HEK293 (cell line): Measurements from ENCODE around the gene MCTP1.

ENCODE experiments used
- CTCF ChIA-PET: fragments of 350-600 bp; formaldehyde crosslinking; extraction: SDS; loops from one replicate; lab custom pipeline; 2021; ENCODE audit warnings: antibody characterized with exemption; lab: Yijun Ruan, JAX
- POLR2A ChIA-PET: fragments of 300-600 bp; formaldehyde crosslinking; extraction: SDS; loops from one replicate; lab custom pipeline; 2020; ENCODE audit warnings: antibody characterized with exemption, inconsistent platforms; lab: Yijun Ruan, JAX
- H3K27ac ChIP-seq: fragments of 200-500 bp; sonication (Bioruptor generic); 2 replicates; pipeline ENCODE4 v1.5.1; 2014; ENCODE audit warnings: low read depth, low read length, control low read depth, inconsistent platforms; ENCODE audit errors: extremely low read depth
- H3K36me3 ChIP-seq, 2 experiments: fragments of 200-500 bp in 1 of 2; sonication (Bioruptor generic) in 1 of 2; 1 replicate in 1 of 2; 2 replicates in 1 of 2; pipeline ENCODE4 v1.5.1; 2014 to 2017; ENCODE audit warnings: inconsistent platforms in 2 of 2, low read length in 2 of 2; ENCODE audit not compliant: control insufficient read depth in 2 of 2, insufficient read depth in 1 of 2
- H3K4me1 ChIP-seq: fragments of 200-500 bp; sonication (Bioruptor generic); 2 replicates; pipeline ENCODE4 v1.5.1; 2014; ENCODE audit warnings: mild to moderate bottlenecking, low read length, inconsistent platforms; ENCODE audit not compliant: control insufficient read depth, insufficient read depth
- H3K4me3 ChIP-seq: 2 replicates; pipeline ENCODE4 v1.5.1; 2011; ENCODE audit warnings: low read depth, mild to moderate bottlenecking, control low read depth, low read length, moderate library complexity
- H3K9me3 ChIP-seq: fragments of 200-500 bp; sonication (Bioruptor generic); 2 replicates; pipeline ENCODE4 v1.5.1; 2014; ENCODE audit warnings: low read depth, low read length, inconsistent platforms; ENCODE audit not compliant: control insufficient read depth, insufficient read depth
- INSM2 ChIP-seq: fragments of 450-650 bp; formaldehyde crosslinking; IDR thresholded peaks from 2 replicates; pipeline ENCODE4 v1.5.1; 2016; ENCODE audit warnings: missing biosample characterization, missing genetic modification characterization
- KLF16 ChIP-seq: fragments of 450-650 bp; formaldehyde crosslinking; IDR thresholded peaks from 2 replicates; pipeline ENCODE4 v1.5.1; 2017; ENCODE audit warnings: missing biosample characterization, missing genetic modification characterization
- PRDM10 ChIP-seq: fragments of 450-650 bp; formaldehyde crosslinking; IDR thresholded peaks from 2 replicates; pipeline ENCODE4 v1.5.1; 2016; ENCODE audit warnings: missing biosample characterization, missing genetic modification characterization
- SP3 ChIP-seq: fragments of 450-650 bp; formaldehyde crosslinking; IDR thresholded peaks from 2 replicates; pipeline ENCODE4 v1.5.1; 2016; ENCODE audit warnings: missing biosample characterization, missing genetic modification characterization
- YY1 ChIP-seq: fragments of 450-650 bp; formaldehyde crosslinking; IDR thresholded peaks from 2 replicates; pipeline ENCODE4 v1.5.1; 2018; ENCODE audit warnings: missing biosample characterization, missing genetic modification characterization
- ZBTB7A ChIP-seq: fragments of 450-650 bp; formaldehyde crosslinking; IDR thresholded peaks from 2 replicates; pipeline ENCODE4 v1.5.1; 2016; ENCODE audit warnings: low read depth, missing biosample characterization, missing genetic modification characterization
- ZNF121 ChIP-seq: fragments of 450-650 bp; formaldehyde crosslinking; IDR thresholded peaks from 2 replicates; pipeline ENCODE4 v1.5.1; 2016; ENCODE audit warnings: missing biosample characterization, missing genetic modification characterization
- ZNF280D ChIP-seq: fragments of 450-650 bp; formaldehyde crosslinking; IDR thresholded peaks from 2 replicates; pipeline ENCODE4 v1.5.1; 2016; ENCODE audit warnings: missing biosample characterization, missing genetic modification characterization
- ZNF626 ChIP-seq: fragments of 450-650 bp; sonication (Bioruptor Pico); formaldehyde crosslinking; IDR thresholded peaks from 2 replicates; pipeline ENCODE4 v1.5.1; 2018; ENCODE audit warnings: missing biosample characterization, missing genetic modification characterization, inconsistent platforms
- ZNF654 ChIP-seq: fragments of 450-650 bp; formaldehyde crosslinking; IDR thresholded peaks from 2 replicates; pipeline ENCODE4 v1.5.1; 2016; ENCODE audit warnings: low read depth, missing biosample characterization, missing genetic modification characterization
- ZNF658 ChIP-seq: fragments of 450-650 bp; formaldehyde crosslinking; IDR thresholded peaks from 2 replicates; pipeline ENCODE4; 2016; ENCODE audit warnings: missing biosample characterization, missing genetic modification characterization
- ZNF701 ChIP-seq: fragments of 450-650 bp; formaldehyde crosslinking; IDR thresholded peaks from 2 replicates; pipeline ENCODE4 v1.5.1; 2016; ENCODE audit warnings: missing biosample characterization, missing genetic modification characterization
- ZNF707 ChIP-seq: fragments of 450-650 bp; formaldehyde crosslinking; IDR thresholded peaks from 2 replicates; pipeline ENCODE4 v1.5.1; 2016; ENCODE audit warnings: missing biosample characterization, missing genetic modification characterization
- ZNF777 ChIP-seq: fragments of 450-650 bp; formaldehyde crosslinking; IDR thresholded peaks from 2 replicates; pipeline ENCODE4 v1.5.1; 2017; ENCODE audit warnings: missing biosample characterization, missing genetic modification characterization, borderline replicate concordance
- TF ChIP-seq, protein P1 (sequence below): fragments of 450-650 bp; formaldehyde crosslinking; IDR thresholded peaks from 2 replicates; pipeline ENCODE4 v1.5.1; 2016; ENCODE audit warnings: missing biosample characterization, missing genetic modification characterization

Gene MCTP1

DNA sequence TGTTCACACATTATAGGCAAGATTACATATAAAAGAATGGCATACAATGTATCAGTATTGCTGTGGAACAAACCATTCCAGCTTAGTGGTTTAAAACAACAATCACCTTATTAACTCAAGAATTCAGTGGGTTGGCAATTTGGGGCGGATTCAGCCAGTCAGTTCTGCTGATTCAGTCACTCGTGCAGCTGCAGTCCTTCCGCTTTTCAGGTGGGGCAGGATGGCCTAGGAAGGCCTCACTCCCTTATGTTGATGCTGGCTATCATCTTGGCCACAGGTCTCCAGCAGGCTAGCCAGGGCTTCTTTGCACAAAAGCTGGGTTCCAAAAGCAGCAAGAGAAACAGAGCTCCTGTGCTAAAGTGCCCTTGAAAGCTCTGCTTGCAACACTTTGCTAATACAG lies 150.6 kb downstream of the MCTP1 start:
- no peak overlapping the region for H3K4me3 ChIP-seq
- TF ChIP-seq ZNF280D (tag by site-specific recombination) (no peak), ZNF626 (no peak), KLF16 (no peak), ZBTB7A (tag by site-specific recombination) (no peak), PRDM10 (tag by site-specific recombination) (no peak), ZNF658 (tag by site-specific recombination) (no peak), ZNF654 (tag by site-specific recombination) (no peak), ZNF701 (tag by site-specific recombination) (no peak)
- TF ChIP-seq, all 188 proteins: peak for 0
- H3K9me3 ChIP-seq, result no peaks in the 10 kb centered on the region
- ChIA-PET POLR2A (no interaction called here), CTCF (no interaction called here)
- no peaks in the 10 kb centered on the region for H3K36me3 ChIP-seq
- H3K4me1 ChIP-seq, result no peaks in the 10 kb centered on the region; the same call in 1 of the 2 replicates
- no peak overlapping the region for H3K27ac ChIP-seq

DNA sequence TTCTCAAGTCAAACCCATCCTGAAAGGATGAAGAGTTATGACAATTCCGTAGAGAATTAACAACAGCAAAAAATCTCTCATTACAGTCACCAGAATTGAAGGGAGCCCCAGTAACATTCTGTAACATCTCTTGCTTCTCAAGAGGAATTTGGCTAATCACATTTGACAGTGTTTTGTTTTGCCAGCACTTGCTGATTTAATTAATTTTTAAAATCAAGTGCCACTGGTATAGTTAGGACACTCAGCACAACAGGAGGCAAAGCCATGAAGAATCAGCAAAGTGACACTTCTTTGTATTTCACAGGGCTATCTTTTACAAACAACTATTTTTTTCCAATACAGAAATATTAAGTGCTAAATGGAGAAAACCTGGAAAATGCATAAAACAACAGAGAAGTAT lies 152.8 kb downstream of the MCTP1 start:
- Histone ChIP-seq H3K4me1 (no peaks in the 10 kb centered on the region; the same call in 1 of the 2 replicates), H3K27ac (no peak overlapping the region), H3K4me3 (no peak overlapping the region), H3K9me3 (no peaks in the 10 kb centered on the region), H3K36me3 (no peaks in the 10 kb centered on the region)
- POLR2A ChIA-PET, result no interaction called here
- TF ChIP-seq INSM2 (tag by site-specific recombination) (no peak), SP3 (tag by site-specific recombination) (no peak), YY1 (tag by site-specific recombination) (no peak), ZNF707 (tag by site-specific recombination) (no peak), ZNF777 (no peak)
- CTCF ChIA-PET, result no interaction called here

DNA sequence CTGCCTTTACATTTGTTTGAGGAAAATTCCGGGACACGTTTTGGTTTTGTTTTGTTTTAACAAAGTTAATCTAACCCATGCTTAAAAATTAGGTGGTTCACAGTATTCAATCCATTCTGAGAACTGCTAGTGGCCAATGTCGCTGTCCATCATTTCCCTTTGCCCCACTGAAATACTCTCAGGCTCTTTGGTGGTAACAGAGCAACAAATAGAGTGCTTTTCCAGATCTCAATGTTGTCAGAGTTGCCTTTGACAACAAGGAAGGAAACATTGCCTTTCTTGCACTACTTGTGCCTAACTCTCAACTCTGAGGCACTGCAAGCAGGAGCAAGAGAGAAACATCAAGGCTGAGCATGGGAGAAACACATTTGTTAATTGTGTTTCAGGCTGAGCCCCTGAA lies 154.0 kb downstream of the MCTP1 start:
- ChIA-PET CTCF (no interaction called here), POLR2A (no interaction called here)
- no peak overlapping the region for H3K27ac ChIP-seq
- no peak overlapping the region for H3K4me3 ChIP-seq
- no peaks in the 10 kb centered on the region for H3K9me3 ChIP-seq
- no peaks in the 10 kb centered on the region for H3K36me3 ChIP-seq
- H3K4me1 ChIP-seq, result no peaks in the 10 kb centered on the region; the same call in 1 of the 2 replicates
- TF ChIP-seq ZNF121 (tag by site-specific recombination), result no peak
- TF ChIP-seq, protein P1, sequence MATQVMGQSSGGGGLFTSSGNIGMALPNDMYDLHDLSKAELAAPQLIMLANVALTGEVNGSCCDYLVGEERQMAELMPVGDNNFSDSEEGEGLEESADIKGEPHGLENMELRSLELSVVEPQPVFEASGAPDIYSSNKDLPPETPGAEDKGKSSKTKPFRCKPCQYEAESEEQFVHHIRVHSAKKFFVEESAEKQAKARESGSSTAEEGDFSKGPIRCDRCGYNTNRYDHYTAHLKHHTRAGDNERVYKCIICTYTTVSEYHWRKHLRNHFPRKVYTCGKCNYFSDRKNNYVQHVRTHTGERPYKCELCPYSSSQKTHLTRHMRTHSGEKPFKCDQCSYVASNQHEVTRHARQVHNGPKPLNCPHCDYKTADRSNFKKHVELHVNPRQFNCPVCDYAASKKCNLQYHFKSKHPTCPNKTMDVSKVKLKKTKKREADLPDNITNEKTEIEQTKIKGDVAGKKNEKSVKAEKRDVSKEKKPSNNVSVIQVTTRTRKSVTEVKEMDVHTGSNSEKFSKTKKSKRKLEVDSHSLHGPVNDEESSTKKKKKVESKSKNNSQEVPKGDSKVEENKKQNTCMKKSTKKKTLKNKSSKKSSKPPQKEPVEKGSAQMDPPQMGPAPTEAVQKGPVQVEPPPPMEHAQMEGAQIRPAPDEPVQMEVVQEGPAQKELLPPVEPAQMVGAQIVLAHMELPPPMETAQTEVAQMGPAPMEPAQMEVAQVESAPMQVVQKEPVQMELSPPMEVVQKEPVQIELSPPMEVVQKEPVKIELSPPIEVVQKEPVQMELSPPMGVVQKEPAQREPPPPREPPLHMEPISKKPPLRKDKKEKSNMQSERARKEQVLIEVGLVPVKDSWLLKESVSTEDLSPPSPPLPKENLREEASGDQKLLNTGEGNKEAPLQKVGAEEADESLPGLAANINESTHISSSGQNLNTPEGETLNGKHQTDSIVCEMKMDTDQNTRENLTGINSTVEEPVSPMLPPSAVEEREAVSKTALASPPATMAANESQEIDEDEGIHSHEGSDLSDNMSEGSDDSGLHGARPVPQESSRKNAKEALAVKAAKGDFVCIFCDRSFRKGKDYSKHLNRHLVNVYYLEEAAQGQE (tag by site-specific recombination), result peak; percentile 33; the same call in 1 of the 2 replicates
